T-helper 2 cell (primary cell): Measurements from ENCODE around the gene CXCL13.
"Not testable (repeated sequence)": the region's sequence is repeated elsewhere in the genome, so short reads cannot be mapped to it uniquely, and the experiment has no call there.

Experiments
- DNase-seq, 5 experiments: peaks; one replicate each; pipeline versions ENCODE4 v3.0.0 to v3.0.0-alpha.2; 2012 to 2022

Gene CXCL13

GRCh38 chr4:77613267-77613666, 7.6 kb downstream of the CXCL13 start:
- no peak for DNase-seq

DNA sequence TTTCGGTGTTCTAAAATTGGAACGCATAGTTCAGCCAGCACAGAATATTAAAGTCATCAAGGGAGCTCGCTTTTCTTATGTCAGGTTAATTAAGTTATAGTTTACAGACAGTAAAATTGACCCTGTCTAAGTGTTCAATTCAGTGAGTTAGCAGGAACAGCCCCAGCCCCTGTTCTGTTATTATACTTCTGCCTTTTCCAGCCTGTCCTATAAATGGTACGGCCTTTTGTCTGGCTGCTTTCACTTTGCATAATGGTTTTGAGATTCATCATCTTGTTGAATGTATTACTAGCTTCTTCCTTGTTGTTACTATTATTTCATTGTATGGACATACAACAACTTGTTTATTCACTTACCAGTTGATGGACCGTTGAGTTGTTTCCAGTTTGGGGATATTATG, 9.5 kb downstream of the CXCL13 start:
- DNase-seq, result no peak

DNA sequence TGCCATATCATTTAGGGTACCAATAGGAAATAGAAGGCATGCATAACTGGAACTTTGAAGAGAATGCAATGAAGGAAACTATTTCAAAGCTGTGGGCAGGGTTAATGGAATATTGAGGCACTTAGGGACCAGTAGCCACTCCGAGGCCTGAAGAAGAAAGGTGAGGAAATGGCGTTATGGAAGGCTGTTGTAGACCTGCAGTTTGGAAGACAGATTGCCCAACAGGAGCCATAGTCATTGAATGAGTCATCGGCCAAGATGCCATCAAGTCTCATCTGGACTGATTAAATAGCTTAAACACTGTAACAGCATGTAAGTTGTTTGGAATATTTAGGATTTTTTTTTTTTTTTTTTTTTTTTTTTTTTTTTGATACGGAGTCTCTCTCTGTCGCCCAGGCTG, 11.6 kb downstream of the CXCL13 start:
- no peak for DNase-seq

- peak in 4 of 5 experiments; percentile 8 to 61 (median 20) for DNase-seq
These were observed 13.0 kb downstream of the CXCL13 start for GRCh38 chr4:77618383-77619241.

DNA sequence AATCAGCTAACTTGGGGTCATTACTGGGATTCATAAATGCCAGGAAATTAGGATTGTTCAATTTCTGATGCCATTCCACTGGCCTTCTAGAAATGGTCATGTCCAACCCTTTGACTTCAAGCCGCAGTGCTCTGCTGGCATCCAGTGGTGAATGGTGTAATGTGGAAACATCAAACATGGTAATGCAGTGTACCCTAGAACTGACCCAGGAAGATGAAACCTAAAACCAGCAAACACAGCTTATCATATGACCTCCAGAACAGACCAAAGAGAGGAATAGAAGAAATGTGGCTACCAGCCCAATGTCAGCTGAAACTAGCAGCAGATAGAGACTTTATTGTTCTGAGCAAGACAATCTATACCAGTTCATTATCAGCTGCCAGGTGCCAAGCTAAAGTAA, 13.8 kb downstream of the CXCL13 start:
- no peak for DNase-seq

DNA sequence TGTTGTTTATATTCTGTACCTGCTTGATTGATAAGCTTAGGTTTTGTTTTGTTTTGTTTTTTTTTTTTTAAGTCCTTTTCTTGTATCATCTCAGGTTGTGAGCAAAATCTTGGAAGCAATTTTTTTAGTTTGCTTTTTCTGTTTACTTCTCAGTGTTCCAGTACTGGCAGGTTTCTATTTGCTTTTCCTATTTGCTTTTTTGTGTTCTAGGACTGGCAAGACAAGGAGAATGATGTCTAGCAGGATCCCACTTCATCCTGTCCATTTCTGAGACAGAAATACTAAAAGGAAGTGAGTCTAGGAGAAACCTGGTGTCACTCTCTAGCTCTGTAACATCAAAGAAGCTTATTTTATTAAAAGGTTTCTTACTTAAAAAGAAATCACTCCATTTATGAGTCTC, 15.6 kb downstream of the CXCL13 start:
- DNase-seq, result no peak

DNA sequence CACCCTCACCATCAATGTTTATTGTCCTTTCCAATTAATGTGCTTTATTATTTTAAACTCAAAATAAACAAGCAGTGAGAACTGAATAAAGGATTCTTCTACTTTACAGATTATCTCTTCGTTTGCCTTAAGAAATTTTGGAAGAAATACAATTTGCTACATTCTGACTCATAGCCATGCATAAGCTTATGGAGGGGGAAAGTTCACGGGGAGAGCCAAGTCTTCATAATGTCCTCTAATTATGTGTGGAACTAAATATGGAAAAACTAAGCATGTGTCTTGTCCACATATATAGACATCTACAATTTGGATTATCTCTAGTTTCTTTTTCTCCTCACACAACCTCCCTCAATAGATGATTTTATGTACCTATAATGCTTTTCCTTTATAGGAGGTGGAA, 17.5 kb downstream of the CXCL13 start:
- no peak for DNase-seq

GRCh38 chr4:77624213-77624612, 18.6 kb downstream of the CXCL13 start:
- DNase-seq, result no peak

DNA sequence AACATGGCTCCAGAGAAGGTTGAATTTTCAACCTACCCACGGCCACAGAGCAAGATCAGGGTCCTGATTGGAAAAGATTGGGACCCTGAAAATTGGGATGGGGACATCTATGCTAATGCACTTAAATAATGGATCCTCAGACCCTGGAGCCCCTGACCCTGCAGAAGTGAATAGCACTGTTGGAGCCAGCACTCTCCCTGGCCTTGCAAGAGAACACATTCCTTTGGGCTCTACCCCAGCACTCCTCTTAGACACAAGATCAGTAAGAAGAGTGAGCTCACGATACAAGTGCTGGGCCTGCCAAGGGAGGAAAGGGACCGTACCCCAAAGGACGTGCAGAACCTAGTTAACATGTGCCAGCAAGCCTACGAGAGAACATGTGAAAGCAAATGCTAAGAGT, 19.9 kb downstream of the CXCL13 start:
- no peak for DNase-seq

GRCh38 chr4:77629885-77630284, 24.3 kb downstream of the CXCL13 start:
- peak in 1 of 5 experiments; percentile 81 for DNase-seq

DNA sequence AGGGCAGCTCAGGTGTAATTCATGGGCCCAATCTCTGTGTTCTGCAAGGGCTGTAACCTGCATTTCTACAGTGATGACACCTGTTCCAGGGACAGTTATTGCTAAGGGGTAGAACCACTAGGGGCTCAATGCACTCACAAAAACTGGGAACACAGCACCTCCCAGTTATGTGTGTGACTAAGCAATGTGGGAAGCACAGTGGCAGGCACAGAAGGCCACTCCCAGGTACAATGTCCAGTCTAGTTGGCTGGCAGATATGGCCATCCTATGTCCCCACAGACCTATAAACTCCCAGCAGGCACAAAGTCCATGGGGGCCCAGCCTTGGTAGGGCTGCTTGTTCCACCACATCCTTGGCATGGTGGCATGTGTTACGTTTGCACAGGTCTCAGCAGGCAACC, 25.7 kb downstream of the CXCL13 start:
- DNase-seq, result no peak

DNA sequence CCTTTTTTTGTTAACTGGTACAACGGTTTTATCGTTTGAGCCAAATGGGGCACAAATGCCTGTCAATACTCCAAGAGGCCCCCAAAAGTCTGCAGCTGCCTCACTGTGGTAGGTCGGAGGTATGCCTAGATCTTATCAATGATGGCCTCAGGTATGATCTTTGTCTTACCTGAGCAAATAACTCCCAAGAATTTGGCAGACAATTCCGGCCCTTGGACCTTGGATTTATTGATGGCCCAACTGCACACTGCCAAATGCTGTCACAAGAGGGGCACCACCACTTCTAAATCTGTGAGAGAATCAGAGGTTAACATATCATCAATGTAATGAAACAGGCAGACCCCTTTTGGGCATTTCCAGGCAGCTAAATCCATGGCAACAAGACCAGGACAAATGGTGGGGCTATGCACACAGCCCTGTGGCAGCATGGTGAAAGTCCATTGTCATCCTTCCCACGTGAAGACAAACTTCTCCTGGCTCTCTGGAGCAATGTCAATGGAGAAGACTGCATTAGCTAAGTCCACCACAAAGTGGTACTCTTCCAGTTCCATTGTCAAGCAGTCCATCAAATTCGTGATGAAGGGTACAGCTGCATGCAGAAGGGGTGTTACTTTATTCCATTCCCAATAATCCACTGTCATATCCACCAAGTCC, 28.6 kb downstream of the CXCL13 start:
- no peak for DNase-seq

- no peak for DNase-seq
These were observed 29.6 kb downstream of the CXCL13 start for GRCh38 chr4:77635246-77635645.

- DNase-seq, result no peak
These were observed 30.3 kb downstream of the CXCL13 start for GRCh38 chr4:77635876-77636275.

GRCh38 chr4:77636902-77637301, 31.3 kb downstream of the CXCL13 start:
- peak in 1 of 5 experiments; percentile 34 for DNase-seq

DNA sequence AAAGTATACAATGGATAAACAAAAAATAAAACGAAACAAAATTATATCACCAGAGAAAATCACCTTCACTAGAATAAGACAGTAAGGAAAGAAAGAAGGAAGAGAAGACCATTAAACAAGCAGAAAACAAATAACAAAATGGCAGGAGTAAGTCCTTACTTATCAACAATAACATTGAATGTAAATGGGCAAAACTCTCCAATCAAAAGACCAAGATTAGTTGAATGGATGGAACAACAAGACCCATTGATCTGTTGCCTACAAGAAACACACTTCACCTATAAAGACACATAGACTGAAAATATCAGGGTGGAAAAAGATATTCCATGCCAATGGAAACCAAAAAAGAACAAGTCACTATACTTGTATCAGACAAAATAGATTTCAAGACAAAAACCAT, 38.4 kb downstream of the CXCL13 start:
- not testable (repeated sequence) for DNase-seq

DNA sequence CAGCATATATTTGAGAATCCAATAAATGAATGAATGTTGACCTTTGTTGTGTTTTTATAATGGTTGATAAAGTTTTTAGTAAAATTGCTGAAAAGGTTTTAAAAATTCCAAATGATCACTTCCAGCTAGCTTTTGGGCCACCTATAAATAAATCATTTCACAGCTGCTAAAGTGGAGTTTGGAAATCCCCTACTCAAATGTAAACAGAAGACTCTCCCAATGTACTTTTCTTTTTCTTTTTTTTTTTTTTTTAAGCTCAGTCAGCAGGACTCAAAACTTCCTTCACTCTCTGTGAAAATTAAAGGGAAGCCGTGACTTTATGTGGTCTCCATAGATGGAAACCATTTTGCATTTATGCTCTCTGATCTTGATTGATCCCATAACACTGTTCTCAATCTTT, 45.2 kb downstream of the CXCL13 start:
- DNase-seq, result no peak

- DNase-seq, result no peak
These were observed 46.2 kb downstream of the CXCL13 start for GRCh38 chr4:77651820-77652219.

GRCh38 chr4:77652237-77652897, 46.7 kb downstream of the CXCL13 start:
- no peak for DNase-seq

GRCh38 chr4:77653162-77653758, 47.6 kb downstream of the CXCL13 start:
- DNase-seq, result no peak

DNA sequence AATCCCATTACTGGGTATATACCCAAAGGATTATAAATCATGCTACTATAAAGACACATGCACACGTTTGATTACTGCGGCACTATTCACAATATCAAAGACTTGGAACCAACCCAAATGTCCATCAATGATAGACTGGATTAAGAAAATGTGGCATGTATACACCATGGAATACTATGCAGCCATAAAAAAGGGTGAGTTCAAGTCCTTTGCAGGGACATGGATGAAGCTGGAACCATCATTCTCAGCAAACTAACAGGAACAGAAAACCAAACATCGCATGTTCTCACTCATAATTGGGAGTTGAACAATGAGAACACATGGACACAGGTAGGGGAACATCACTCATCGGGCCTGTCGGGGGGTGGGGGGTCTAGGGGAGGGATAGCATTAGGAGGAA, 54.7 kb downstream of the CXCL13 start:
- DNase-seq, result not testable (repeated sequence)
